Amygdala (tissue), 56 donors: ENCODE measurements around the gene FAM9B.
"Not testable (repeated sequence)": the region's sequence is repeated elsewhere in the genome, so short reads cannot be mapped to it uniquely, and the experiment has no call there.

ENCODE experiments used
- DNase-seq, 56 donors: peaks; one replicate each; lab custom pipeline; 2025; lab: John Stamatoyannopoulos, UW

FAM9B gene

GRCh38 chrX:9033989-9034388 lies at the start of gene FAM9B:
Gene FAM9B, minus strand, starts transcription at chrX:9034127. Its CDS starts 1,141 bp downstream, at chrX:9032986.
- no peak for DNase-seq

- no peak for DNase-seq
Measured at GRCh38 chrX:9081271-9081670, 47.3 kb upstream of the FAM9B start.

GRCh38 chrX:9074326-9074725 lies 40.4 kb upstream of the FAM9B start:
- DNase-seq, result no peak

- DNase-seq, result no peak
Measured at GRCh38 chrX:9072281-9072680, 38.4 kb upstream of the FAM9B start.

- DNase-seq, result no peak
Measured at GRCh38 chrX:9071031-9071650, 37.2 kb upstream of the FAM9B start.

GRCh38 chrX:9069573-9069972 lies 35.6 kb upstream of the FAM9B start:
- no peak for DNase-seq

- no peak for DNase-seq
Measured at GRCh38 chrX:9064694-9065093, 30.8 kb upstream of the FAM9B start.

- DNase-seq, result no peak
Measured at GRCh38 chrX:9062641-9063040, 28.7 kb upstream of the FAM9B start.

GRCh38 chrX:9055354-9055753 lies 21.4 kb upstream of the FAM9B start:
- peak in 2 of 56 donors; percentile 0 for DNase-seq

GRCh38 chrX:9052081-9052480 lies 18.2 kb upstream of the FAM9B start:
- DNase-seq, result no peak

GRCh38 chrX:9050331-9050730 lies 16.4 kb upstream of the FAM9B start:
- no peak for DNase-seq

GRCh38 chrX:9048801-9049200 lies 14.9 kb upstream of the FAM9B start:
- DNase-seq, result no peak

- no peak for DNase-seq
Measured at GRCh38 chrX:9038244-9038643, 4.3 kb upstream of the FAM9B start.

GRCh38 chrX:9037296-9037695 lies 3.4 kb upstream of the FAM9B start:
- no peak for DNase-seq

GRCh38 chrX:9033586-9033985 lies 341 bp downstream of the FAM9B start:
- DNase-seq, result no peak

GRCh38 chrX:9033179-9033578 lies 748 bp downstream of the FAM9B start:
- no peak for DNase-seq

GRCh38 chrX:9023293-9023692 lies 10.6 kb downstream of the FAM9B start:
- DNase-seq, result no peak

GRCh38 chrX:9019151-9019550 lies 14.8 kb downstream of the FAM9B start:
- no peak for DNase-seq

GRCh38 chrX:9018332-9018731 lies 15.6 kb downstream of the FAM9B start:
- not testable (repeated sequence) for DNase-seq

- no peak for DNase-seq
Measured at GRCh38 chrX:9003041-9003440, 30.9 kb downstream of the FAM9B start.

- DNase-seq, result peak in 1 of 56 donors; percentile 0
Measured at GRCh38 chrX:8988446-8988845, 45.5 kb downstream of the FAM9B start.

- DNase-seq, result no peak
Measured at GRCh38 chrX:8987672-8988250, 46.2 kb downstream of the FAM9B start.

GRCh38 chrX:8984231-8984630 lies 49.7 kb downstream of the FAM9B start:
- no peak for DNase-seq
